ENCODE measurements around the gene CISH.

Gene CISH

GRCh38 chr3:50592568-50592967 lies 19.0 kb downstream of the CISH start:
- no peak for DNase-seq

GRCh38 chr3:50591196-50591741 lies 20.3 kb downstream of the CISH start:
- DNase-seq: no peak

- no peak for DNase-seq
Measured at GRCh38 chr3:50588759-50589433, 22.7 kb downstream of the CISH start.

GRCh38 chr3:50587806-50588758 lies 23.5 kb downstream of the CISH start:
- DNase-seq: peak; percentile 65

- no peak for DNase-seq
Measured at GRCh38 chr3:50587373-50587772, 24.2 kb downstream of the CISH start.

- DNase-seq: no peak
Measured at GRCh38 chr3:50586763-50587070, 24.9 kb downstream of the CISH start.

- DNase-seq: no peak
Measured at GRCh38 chr3:50585919-50586762, 25.4 kb downstream of the CISH start.

- DNase-seq: no peak
Measured at GRCh38 chr3:50584391-50584790, 27.2 kb downstream of the CISH start.

- no peak for DNase-seq
Measured at GRCh38 chr3:50583897-50584296, 27.7 kb downstream of the CISH start.

- DNase-seq: no peak
Measured at GRCh38 chr3:50582083-50582482, 29.5 kb downstream of the CISH start.

GRCh38 chr3:50581459-50581842 lies 30.1 kb downstream of the CISH start:
- DNase-seq: no peak

- DNase-seq: peak; percentile 40
Measured at GRCh38 chr3:50580683-50581458, 30.7 kb downstream of the CISH start.

- DNase-seq: no peak
Measured at GRCh38 chr3:50577348-50577747, 34.2 kb downstream of the CISH start.

GRCh38 chr3:50575372-50575771 lies 36.2 kb downstream of the CISH start:
- DNase-seq: peak; percentile 22

GRCh38 chr3:50574444-50574831 lies 37.1 kb downstream of the CISH start:
- no peak for DNase-seq

GRCh38 chr3:50573566-50574443 lies 37.8 kb downstream of the CISH start:
- DNase-seq: peak; percentile 48

GRCh38 chr3:50572801-50573371 lies 38.7 kb downstream of the CISH start:
- peak; percentile 22 for DNase-seq

GRCh38 chr3:50572158-50572557 lies 39.4 kb downstream of the CISH start:
- DNase-seq: peak; percentile 87

GRCh38 chr3:50571486-50571885 lies 40.1 kb downstream of the CISH start:
- DNase-seq: no peak

- no peak for DNase-seq
Measured at GRCh38 chr3:50570508-50571279, 40.9 kb downstream of the CISH start.
